GM12872 (cell line): ENCODE data around the gene ALG14.

ENCODE experiments used
- CTCF ChIP-seq: IDR thresholded peaks from 3 replicates; pipeline ENCODE4 v1.5.1; 2011; ENCODE audit warnings: low read depth, mild to moderate bottlenecking, low read length, moderate library complexity; ENCODE audit not compliant: insufficient read depth

The ALG14 gene

GRCh38 chr1:95072532-95073419 lies at the start of gene ALG14:
Gene ALG14, minus strand, starts transcription at chr1:95072951. Its CDS starts 53 bp downstream, at chr1:95072898.
- TF ChIP-seq CTCF, result no peak

GRCh38 chr1:95122151-95122697 lies 49.5 kb upstream of the ALG14 start:
- no peak for TF ChIP-seq CTCF

GRCh38 chr1:95119273-95119672 lies 46.5 kb upstream of the ALG14 start:
- no peak for TF ChIP-seq CTCF

GRCh38 chr1:95118710-95119109 lies 46.0 kb upstream of the ALG14 start:
- TF ChIP-seq CTCF, result no peak

- no peak for TF ChIP-seq CTCF
These were observed 45.3 kb upstream of the ALG14 start for GRCh38 chr1:95118067-95118499.

- no peak for TF ChIP-seq CTCF
These were observed 44.7 kb upstream of the ALG14 start, which contains the start of gene TLCD4 for GRCh38 chr1:95117207-95118066. Gene TLCD4, plus strand, starts transcription at chr1:95117355. Its CDS starts 26,547 bp downstream, at chr1:95143902.
